ENCODE results near the gene TTLL11.

DNA sequence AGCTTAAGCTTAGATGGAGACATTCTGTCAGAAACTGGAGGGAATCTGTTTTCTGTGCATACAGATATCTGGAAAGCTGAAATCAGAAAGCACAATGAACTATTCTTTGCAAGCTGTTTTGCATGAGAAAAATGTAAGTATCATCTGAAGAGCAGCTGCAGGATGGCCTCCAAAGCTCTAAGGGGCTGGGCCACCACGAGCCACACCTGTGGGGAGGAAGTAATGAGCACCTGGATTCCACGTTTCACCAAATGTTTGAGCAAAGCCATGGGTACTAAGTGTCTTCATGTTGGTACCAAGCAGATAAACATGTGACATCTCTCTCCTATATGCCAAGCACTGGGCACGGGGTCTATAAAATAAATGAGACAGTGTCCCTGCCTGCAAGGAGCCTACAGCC, 199.3 kb downstream of the TTLL11 start:
- TF ChIP-seq CTCF (IDR thresholded peaks at IDR 0.05) = no peak
- TF ChIP-seq POLR2A (IDR thresholded peaks at IDR 0.05) = no peak
